Measurements from ENCODE around the gene CHD6.

CHD6 gene

DNA sequence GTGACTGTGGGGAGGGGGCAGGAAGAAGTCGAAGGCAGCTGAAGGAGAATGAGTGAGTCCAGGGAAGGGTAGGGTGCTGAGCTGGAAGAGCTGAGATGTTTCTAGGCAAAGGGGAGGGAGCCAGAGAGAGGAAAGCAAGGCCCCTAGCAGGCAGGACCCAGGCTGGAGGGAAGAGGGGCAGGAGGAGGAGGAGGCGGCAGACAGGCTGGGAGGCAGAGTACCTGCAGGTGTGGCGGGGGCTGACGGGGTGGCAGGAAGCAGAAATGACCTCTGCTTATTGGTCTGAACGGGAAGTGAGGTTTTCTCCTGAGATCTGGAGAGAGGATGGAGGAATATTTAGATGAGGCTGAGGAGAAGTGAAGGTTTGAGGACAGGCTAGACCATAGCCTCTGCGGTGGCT lies 240.9 kb downstream of the CHD6 start:
- no peak for FAIRE-seq

GRCh38 chr20:41376349-41376748 lies 241.8 kb downstream of the CHD6 start:
- FAIRE-seq (no peak), DNase-seq (ENCODE audit: insufficient read length, low spot score) (no peak)

More for the DNA sequence above, 240.9 kb downstream of the CHD6 start:
- DNase-seq (ENCODE audit: insufficient read length, low spot score): no peak

GRCh38 chr20:41375846-41376245 lies 242.3 kb downstream of the CHD6 start:
- FAIRE-seq (no peak), DNase-seq (ENCODE audit: insufficient read length, low spot score) (no peak)

GRCh38 chr20:41373931-41374920 lies 244.0 kb downstream of the CHD6 start:
- DNase-seq (ENCODE audit: insufficient read length, low spot score) (no peak), FAIRE-seq (no peak)

DNA sequence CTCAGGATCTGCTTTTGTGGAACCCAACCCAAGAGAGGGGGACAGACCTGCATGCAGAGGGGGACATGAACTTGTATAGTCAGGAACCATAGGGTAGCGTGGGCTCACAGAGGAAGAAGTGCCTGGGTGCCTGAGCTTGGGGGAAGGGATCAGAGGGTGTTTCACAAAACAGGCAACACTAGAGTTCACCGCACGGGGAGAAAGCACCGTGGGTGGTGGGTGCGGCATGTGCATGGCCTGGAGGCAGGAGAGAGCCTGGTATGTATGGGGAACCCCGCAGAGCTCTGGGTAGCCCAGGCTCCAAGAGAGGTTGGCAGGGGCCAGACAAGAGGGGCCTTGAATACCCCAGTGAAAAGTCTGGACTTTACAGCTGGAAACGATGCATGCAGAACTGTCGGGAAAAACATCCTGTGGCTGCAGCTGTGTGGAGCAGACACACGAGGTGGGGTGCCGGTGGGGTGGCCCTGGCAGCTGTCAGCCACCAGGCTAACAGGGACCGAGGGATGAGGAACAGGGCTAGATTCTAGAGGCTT lies 244.9 kb downstream of the CHD6 start:
- DNase-seq (ENCODE audit: insufficient read length, low spot score) (no peak), FAIRE-seq (no peak)

DNA sequence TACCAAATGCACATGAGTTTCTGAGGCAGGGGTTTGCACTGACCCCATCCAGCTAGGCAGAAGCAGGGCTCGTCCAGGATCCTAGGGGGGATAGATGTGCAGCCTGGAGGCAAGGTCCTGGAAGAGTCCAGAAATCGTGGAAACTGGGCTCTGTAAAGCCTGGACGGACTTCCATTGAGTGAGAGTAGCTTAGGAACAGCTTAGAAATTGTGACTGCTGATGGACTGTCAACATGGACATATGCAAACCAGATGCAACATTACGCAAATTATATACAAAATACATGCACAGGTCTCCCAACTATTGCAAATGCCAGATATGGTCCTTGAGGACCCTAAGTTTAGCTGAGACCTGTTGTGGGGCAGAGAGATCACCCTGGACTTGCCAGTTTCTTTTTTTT lies 246.8 kb downstream of the CHD6 start:
- DNase-seq (ENCODE audit: insufficient read length, low spot score) (no peak), FAIRE-seq (no peak)

GRCh38 chr20:41370176-41370575 lies 248.0 kb downstream of the CHD6 start:
- FAIRE-seq: no peak
- DNase-seq (ENCODE audit: insufficient read length, low spot score): no peak

DNA sequence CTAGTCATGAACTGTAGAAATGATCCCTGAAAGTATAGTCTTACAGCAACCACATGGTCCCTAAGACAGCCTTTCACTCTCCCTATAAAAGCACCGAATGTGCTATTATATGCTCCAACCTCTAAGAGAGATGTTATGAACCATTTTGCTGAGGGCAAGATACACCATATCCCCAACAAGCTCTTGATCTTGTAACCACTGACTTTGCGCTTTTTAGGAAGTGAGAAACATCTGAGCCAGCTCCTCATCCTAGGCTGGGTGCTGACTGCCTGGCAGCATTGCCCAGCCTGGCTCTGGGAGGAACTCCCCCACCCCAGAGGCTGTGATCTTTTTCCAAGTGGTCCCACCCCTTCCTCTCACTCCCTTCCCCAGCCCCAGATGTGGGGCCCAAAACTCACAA lies 248.5 kb downstream of the CHD6 start:
- FAIRE-seq (no peak), DNase-seq (ENCODE audit: insufficient read length, low spot score) (no peak)

GRCh38 chr20:41367956-41368355 lies 250.2 kb downstream of the CHD6 start:
- no peak for FAIRE-seq

GRCh38 chr20:41367393-41367695 lies 250.8 kb downstream of the CHD6 start:
- no peak for DNase-seq (ENCODE audit: insufficient read length, low spot score)

More at GRCh38 chr20:41367956-41368355, 250.2 kb downstream of the CHD6 start:
- no peak for DNase-seq (ENCODE audit: insufficient read length, low spot score)

GRCh38 chr20:41366546-41367392 lies 251.4 kb downstream of the CHD6 start, which contains the start of gene EMILIN3:
EMILIN3 (minus strand) TSS chr20:41366818; CDS start chr20:41366634, 184 bp downstream.
- FAIRE-seq: no peak
- DNase-seq (ENCODE audit: insufficient read length, low spot score): no peak

More at GRCh38 chr20:41367393-41367695, 250.8 kb downstream of the CHD6 start:
- no peak for FAIRE-seq

DNA sequence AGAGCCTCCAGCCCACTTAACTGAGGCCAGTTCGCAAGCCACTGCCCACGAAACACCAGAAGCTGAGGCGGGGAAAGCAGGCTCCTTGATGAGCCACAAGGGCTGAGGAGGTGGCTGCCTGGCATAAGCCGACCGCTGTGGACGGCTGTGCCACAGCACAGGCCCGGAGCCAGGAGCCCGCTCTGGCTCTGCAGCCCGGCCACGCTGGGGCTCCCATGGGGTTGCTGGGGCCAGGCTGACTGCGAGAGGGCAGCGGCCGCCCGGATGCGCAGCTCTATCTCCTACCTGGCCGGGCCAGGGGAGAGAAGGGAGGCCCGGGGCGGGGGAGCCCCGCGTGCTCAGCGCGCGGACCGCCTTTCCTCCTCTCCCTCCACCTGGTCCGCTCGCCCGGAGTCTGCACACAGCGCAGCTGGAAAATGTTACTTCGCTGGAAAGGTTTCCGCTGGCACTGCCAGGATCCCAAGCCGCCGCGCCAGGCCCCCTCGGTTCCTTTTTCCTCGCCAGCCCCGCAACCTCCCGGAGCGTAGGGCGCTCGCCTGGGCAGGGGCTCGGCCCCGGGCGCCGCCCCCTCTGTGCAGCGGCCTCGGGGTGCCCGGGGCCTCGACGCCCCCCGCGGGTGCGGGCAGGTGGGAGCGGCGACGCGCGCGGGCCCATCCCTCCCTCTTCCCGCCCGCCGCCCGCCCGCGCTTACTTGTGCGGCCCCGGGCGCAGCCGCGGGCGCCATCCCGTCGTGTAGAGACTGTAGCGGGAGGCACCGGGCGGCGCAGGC lies 252.2 kb downstream of the CHD6 start:
- DNase-seq (ENCODE audit: insufficient read length, low spot score) (no peak), FAIRE-seq (no peak)

DNA sequence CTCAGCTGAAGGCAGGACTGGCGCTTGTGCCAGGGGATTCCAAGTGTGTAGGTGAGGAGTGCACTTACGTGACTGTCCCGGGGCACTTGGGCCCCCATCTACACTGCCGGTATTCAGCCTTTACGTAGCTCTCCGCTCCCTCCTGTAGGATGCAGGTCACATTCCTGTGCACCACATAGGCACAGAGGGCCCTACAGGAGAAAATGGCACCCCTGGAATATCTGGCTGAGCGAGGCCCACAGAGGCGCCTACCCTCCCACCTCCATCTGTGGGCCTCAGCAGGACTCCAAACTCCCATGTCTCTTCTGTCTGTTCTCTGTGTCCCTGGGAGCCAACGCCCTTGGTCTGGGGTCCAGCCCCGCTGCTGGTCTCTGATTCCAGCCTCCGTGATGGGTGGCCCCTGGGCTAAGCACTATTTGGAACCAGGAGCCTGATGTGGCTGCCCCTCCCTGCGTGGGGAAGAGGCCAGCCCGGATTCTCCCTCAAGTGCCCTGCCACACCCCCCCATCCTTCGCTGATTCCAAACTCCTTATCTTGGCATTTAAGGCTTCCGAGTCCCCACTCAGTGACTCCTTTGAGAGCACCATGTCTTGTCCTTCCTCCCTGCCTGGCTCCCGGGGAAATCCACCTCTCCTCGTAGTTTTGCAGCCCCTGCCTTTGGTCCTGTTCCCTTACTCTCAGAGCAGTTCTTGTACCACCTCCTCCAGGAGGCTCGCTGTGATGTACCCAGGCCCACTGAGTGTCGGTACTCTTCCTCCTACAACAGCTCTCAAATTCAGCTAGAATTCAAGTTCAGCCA lies 253.0 kb downstream of the CHD6 start:
- FAIRE-seq (no peak), DNase-seq (ENCODE audit: insufficient read length, low spot score) (no peak)

DNA sequence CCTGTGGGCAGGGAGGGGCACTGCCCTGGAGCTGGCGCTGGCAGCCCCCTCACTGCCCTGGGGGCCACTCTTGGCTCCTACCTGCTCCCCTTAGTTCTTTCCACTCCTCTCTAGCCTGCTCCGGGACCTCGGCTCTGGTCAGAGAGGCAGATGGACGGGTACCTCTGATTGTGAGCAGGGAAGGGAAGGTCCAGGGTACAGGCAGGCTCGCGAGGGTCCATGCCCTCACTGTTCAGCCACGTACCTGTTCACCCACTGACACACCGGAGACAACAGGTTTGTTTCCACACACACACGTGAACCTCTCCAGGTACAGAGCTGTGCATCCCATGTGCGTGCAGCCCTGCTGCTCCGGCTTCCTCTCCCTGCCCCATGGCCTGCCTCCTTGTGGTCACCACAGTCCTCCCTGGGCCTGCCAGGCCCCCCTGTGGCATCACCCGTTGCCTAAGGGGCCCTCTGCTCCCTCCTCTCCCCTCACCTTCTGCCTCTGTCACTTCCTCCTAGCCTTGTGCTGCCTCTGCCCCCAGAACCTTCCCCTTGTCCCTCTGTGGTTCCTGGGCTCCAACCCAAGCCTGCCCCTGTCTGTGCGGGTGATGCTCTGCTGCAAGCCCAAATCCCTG lies 253.8 kb downstream of the CHD6 start:
- FAIRE-seq: no peak
- DNase-seq (ENCODE audit: insufficient read length, low spot score): no peak

GRCh38 chr20:41363601-41364000 lies 254.6 kb downstream of the CHD6 start:
- DNase-seq (ENCODE audit: insufficient read length, low spot score): no peak
- FAIRE-seq: no peak

DNA sequence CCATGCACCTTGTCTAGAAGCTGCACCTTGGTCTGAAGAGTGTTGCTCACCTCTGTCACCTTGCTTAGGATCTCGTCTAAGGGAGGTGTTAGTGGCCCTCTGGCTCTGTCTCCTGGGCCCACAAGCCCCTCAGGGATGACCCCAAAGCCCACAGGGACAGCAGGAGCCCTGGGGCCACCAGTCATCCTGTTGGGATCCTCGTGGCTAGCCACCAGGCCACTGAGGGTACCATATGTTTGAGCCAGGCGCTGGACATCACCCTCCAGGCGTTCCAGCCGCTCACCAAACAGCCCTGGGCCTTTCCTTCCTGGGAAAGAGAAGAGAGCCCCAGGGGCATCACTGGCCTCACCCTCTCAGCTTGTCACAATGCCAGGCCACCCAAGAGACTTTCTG lies 255.4 kb downstream of the CHD6 start:
- DNase-seq (ENCODE audit: insufficient read length, low spot score): no peak
- FAIRE-seq: no peak

GRCh38 chr20:41361757-41362747 lies 256.1 kb downstream of the CHD6 start:
- no peak for FAIRE-seq
- DNase-seq (ENCODE audit: insufficient read length, low spot score): no peak
